HG02678 (cell line): Measurements from ENCODE around the gene PPARGC1A.

Source experiments
- ATAC-seq: cut with Tn5 transposase; IDR thresholded peaks from one replicate; pipeline ENCODE4 v1.9.1; 2021; ENCODE audit warnings: mild to moderate bottlenecking, moderate library complexity; ENCODE audit not compliant: unreplicated experiment

PPARGC1A gene

GRCh38 chr4:23779422-23779821, 110.4 kb downstream of the PPARGC1A start:
- no peak for ATAC-seq

GRCh38 chr4:23775694-23776093, 114.2 kb downstream of the PPARGC1A start:
- no peak for ATAC-seq

GRCh38 chr4:23774909-23775308, 114.9 kb downstream of the PPARGC1A start:
- ATAC-seq: no peak

- no peak for ATAC-seq
Measured at GRCh38 chr4:23773884-23774636, 115.8 kb downstream of the PPARGC1A start.

DNA sequence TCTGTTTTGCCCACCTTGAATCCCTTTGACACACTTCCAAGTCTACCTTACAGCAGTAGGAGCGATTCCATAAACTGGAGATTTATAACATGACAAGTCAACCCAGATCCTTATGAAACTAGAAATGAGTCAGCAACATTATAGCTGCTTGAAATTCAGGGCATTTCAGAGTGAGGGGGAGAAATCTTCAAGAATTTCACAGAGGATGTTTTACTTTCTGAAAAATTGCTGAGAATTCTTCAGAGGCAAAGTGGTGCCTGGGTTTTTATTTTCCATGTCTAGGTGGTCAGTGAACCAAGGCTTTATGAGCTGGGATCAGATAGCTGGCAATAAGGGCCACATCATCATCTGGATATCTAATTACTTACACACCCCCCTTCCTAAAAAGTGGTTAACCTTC, 119.8 kb downstream of the PPARGC1A start:
- ATAC-seq: no peak

DNA sequence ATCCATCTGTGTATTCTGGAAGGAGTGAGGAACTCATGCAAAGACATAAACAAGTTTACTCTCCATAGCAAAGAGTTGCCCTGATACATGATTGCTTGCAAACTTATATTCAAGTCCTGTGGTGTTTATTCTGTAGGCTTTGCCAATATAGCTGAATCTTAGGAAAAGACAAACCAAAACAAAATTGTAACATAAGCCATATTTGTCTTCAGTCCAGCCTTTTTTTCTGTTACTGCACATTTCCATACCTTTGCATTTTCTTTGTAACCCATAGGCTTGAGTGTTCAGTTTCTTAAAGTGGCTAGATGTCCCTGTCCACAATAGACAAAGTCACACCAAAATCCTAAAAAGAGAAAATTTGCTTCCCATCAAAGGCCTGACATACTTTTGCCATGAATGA, 120.4 kb downstream of the PPARGC1A start:
- ATAC-seq: no peak

DNA sequence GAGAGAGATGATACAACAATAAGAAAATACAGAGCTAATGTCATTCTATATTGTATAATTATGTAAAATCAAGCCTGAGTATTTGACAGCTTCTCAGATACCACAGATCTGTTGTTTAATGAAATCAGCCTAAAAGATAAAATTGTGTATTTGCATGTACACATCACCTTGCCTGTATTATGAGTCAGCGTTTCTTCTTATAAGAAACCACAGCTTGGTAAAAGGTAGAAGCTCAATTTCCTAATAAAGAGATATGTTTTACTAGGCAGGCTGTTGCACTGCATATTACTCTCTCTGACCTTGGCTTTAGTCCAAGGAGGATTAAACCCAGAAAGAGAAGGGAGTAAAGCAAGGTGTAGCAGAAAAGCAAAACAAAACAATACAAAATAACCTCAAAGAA, 121.3 kb downstream of the PPARGC1A start:
- no peak for ATAC-seq

DNA sequence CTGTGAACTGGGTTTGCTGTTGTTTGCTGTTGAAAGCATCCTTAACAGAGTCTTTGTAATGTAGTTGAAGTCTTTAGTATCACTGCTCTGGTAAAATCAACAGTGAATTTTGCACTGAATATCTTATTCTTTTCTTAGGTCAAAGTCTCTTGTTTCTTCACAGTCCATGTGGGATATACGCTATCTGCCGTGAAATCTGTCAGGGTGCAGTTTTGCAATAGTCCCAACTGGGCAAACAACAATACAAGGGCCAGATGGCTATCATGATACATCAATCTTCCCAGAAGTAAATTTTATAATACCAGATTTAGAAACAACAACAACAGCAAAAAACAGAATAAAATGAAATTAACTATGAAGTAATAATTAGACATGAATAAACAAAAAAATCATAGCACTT, 123.5 kb downstream of the PPARGC1A start:
- ATAC-seq: no peak

GRCh38 chr4:23763559-23763958, 126.3 kb downstream of the PPARGC1A start:
- ATAC-seq: no peak

GRCh38 chr4:23762551-23762950, 127.3 kb downstream of the PPARGC1A start:
- no peak for ATAC-seq

GRCh38 chr4:23759066-23759465, 130.8 kb downstream of the PPARGC1A start:
- no peak for ATAC-seq

GRCh38 chr4:23754688-23755087, 135.2 kb downstream of the PPARGC1A start:
- no peak for ATAC-seq

GRCh38 chr4:23750125-23750524, 139.7 kb downstream of the PPARGC1A start:
- no peak for ATAC-seq

- ATAC-seq: no peak
Measured at GRCh38 chr4:23747281-23747735, 142.5 kb downstream of the PPARGC1A start.

DNA sequence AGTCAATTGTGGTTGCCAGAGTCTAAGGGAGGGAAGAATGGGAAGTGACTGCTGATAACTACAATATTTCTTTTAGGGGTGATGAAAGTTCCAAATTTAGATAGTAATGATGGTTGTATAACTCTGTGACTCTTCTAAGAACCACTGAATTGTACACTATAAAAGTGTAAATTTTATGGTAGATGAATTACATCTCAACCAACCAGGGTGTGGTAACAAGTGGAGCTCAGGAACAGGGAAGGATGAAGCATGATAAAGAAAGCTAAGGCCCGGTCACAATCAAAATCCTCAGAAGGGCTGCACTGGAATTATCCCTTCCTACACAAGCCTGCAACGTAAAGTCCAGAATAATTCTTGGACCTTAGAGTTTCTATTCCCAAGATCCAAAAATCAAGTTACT, 143.2 kb downstream of the PPARGC1A start:
- no peak for ATAC-seq

- ATAC-seq: no peak
Measured at GRCh38 chr4:23746027-23746426, 143.8 kb downstream of the PPARGC1A start.

GRCh38 chr4:23745377-23745776, 144.5 kb downstream of the PPARGC1A start:
- no peak for ATAC-seq
